OCI-LY1 (cell line): Measurements from ENCODE around the gene PAGE2.

Source experiments
- H2AFZ ChIP-seq: fragments of 200-600 bp; sonication (generic), shearing (Covaris generic); 2 replicates; pipeline ENCODE4 v1.6.0; 2014; ENCODE audit warnings: antibody characterized with exemption, mild to moderate bottlenecking, low read length
- H3F3A ChIP-seq: fragments of 200-600 bp; sonication (generic), shearing (Covaris generic); 2 replicates; pipeline ENCODE4 v1.6.0; 2014; ENCODE audit warnings: mild to moderate bottlenecking, antibody characterized with exemption, low read length, moderate library complexity; ENCODE audit not compliant: insufficient read depth
- H3K27ac ChIP-seq: fragments of 200-600 bp; sonication (generic); 2 replicates; pipeline ENCODE4 v1.5.1; 2014; ENCODE audit warnings: low read length, mixed run types, mild to moderate bottlenecking, low read depth; ENCODE audit not compliant: poor library complexity, severe bottlenecking
- H3K27me3 ChIP-seq: fragments of 200-600 bp; sonication (generic); 2 replicates; pipeline ENCODE4 v1.6.0; 2014; ENCODE audit warnings: antibody characterized with exemption, mild to moderate bottlenecking, low read length, moderate library complexity; ENCODE audit not compliant: insufficient read depth
- H3K36me3 ChIP-seq: fragments of 200-600 bp; sonication (generic); 2 replicates; pipeline ENCODE4 v1.6.1; 2014; ENCODE audit warnings: mild to moderate bottlenecking, antibody characterized with exemption, low read length, moderate library complexity, mixed read lengths; ENCODE audit not compliant: insufficient read depth
- H3K4me1 ChIP-seq: fragments of 200-600 bp; sonication (generic); 2 replicates; pipeline ENCODE4 v1.5.1; 2014; ENCODE audit warnings: mild to moderate bottlenecking, low read length, moderate library complexity; ENCODE audit not compliant: insufficient read depth, severe bottlenecking
- H3K4me2 ChIP-seq: fragments of 200-600 bp; sonication (generic), shearing (Covaris generic); 2 replicates; pipeline ENCODE4 v1.6.1; 2014; ENCODE audit warnings: low read length
- H3K4me3 ChIP-seq: fragments of 200-600 bp; sonication (generic); 2 replicates; pipeline ENCODE4 v1.5.1; 2014; ENCODE audit warnings: low read length, low read depth, mild to moderate bottlenecking, mixed read lengths; ENCODE audit not compliant: poor library complexity, severe bottlenecking
- H3K79me2 ChIP-seq: fragments of 200-600 bp; shearing (Covaris generic); 2 replicates; pipeline ENCODE4 v1.6.1; 2016; ENCODE audit warnings: mixed run types, low read length, mixed read lengths; ENCODE audit not compliant: insufficient read depth
- H3K9ac ChIP-seq: fragments of 200-600 bp; sonication (generic), shearing (Covaris generic); 2 replicates; pipeline ENCODE4 v1.6.1; 2014; ENCODE audit warnings: mild to moderate bottlenecking, low read length, mixed read lengths
- H3K9me2 ChIP-seq: fragments of 200-600 bp; sonication (generic), shearing (Covaris generic); 2 replicates; pipeline ENCODE4 v1.6.1; 2014; ENCODE audit warnings: low read depth, mild to moderate bottlenecking, low read length, mixed read lengths
- H3K9me3 ChIP-seq: fragments of 200-600 bp; shearing (Covaris generic); 2 replicates; pipeline ENCODE4 v1.6.1; 2014; ENCODE audit warnings: low read length, mixed read lengths
- H4K20me1 ChIP-seq: fragments of 200-600 bp; sonication (generic), shearing (Covaris generic); 2 replicates; pipeline ENCODE4 v1.6.0; 2016; ENCODE audit warnings: mild to moderate bottlenecking, low read length; ENCODE audit not compliant: insufficient read depth
- EZH2 ChIP-seq: fragments of 200-600 bp; sonication (generic), shearing (Covaris generic); IDR thresholded peaks from 2 replicates; pipeline ENCODE4 v1.8.0; 2017; ENCODE audit warnings: borderline replicate concordance, mixed run types, mild to moderate bottlenecking, antibody characterized with exemption, low read length, moderate library complexity, mixed read lengths
- TF ChIP-seq, protein P1 (sequence below): fragments of 200-600 bp; sonication (generic), shearing (Covaris generic); IDR thresholded peaks from 2 replicates; pipeline ENCODE4 v1.5.1; 2017; ENCODE audit warnings: mild to moderate bottlenecking, antibody characterized with exemption, low read length, moderate library complexity, mixed read lengths

Gene PAGE2

DNA sequence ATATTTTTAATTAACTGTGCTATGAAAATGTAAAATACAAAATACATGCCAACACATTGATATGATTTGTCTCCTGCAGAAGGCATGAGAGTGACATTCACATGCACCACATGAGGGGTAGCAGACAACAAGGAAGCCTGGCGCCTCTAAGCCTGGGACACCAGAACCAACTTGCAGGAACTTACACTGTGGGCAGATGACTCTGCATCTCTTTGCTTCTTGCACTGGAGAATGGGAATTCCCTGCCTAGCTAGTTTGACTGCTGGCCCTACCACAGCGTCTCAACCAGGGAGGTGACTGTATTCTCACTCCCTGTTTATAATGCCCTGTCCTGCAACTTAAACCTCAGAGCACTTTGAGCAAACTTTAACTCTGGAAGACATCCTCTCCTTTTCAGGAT is 40.5 kb downstream of the PAGE2 start:
- Histone ChIP-seq H3K27ac (no peak overlapping the region), H3K4me2 (no peak overlapping the region), H3K4me3 (no peak overlapping the region), H3K9ac (no peak overlapping the region), H3F3A (no peaks in the 10 kb centered on the region), H3K27me3 (no peaks in the 10 kb centered on the region), H3K79me2 (no peaks in the 10 kb centered on the region), H4K20me1 (no peaks in the 10 kb centered on the region), H3K9me2 (no peaks in the 10 kb centered on the region), H3K4me1 (no peaks in the 10 kb centered on the region), H3K36me3 (no peaks in the 10 kb centered on the region), H2AFZ (no peak overlapping the region), H3K9me3 (no peaks in the 10 kb centered on the region)
- TF ChIP-seq, protein P1, sequence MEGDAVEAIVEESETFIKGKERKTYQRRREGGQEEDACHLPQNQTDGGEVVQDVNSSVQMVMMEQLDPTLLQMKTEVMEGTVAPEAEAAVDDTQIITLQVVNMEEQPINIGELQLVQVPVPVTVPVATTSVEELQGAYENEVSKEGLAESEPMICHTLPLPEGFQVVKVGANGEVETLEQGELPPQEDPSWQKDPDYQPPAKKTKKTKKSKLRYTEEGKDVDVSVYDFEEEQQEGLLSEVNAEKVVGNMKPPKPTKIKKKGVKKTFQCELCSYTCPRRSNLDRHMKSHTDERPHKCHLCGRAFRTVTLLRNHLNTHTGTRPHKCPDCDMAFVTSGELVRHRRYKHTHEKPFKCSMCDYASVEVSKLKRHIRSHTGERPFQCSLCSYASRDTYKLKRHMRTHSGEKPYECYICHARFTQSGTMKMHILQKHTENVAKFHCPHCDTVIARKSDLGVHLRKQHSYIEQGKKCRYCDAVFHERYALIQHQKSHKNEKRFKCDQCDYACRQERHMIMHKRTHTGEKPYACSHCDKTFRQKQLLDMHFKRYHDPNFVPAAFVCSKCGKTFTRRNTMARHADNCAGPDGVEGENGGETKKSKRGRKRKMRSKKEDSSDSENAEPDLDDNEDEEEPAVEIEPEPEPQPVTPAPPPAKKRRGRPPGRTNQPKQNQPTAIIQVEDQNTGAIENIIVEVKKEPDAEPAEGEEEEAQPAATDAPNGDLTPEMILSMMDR = no peak
- no peak for TF ChIP-seq EZH2

DNA sequence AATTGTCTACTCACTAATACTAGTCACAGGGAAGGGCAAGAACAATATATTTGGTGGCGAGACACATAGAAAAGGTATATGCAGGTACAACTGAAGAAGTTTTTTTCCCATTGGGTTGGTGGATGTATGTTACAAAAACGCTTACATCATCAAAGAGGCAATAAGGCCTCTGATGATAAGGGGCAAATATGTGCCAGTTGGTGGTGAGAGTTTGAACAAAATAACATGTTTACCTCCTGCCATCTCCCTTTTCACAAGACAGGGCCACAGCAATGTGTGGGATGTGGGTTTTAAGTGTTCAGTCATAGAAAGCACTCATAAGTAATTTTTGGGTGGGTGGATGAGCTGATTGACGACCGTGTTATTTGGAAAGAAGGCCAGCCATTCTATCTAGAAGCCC is 41.7 kb downstream of the PAGE2 start:
- no peak overlapping the region for H2AFZ ChIP-seq
- H3F3A ChIP-seq = no peaks in the 10 kb centered on the region
- H3K9ac ChIP-seq = no peak overlapping the region
- no peak overlapping the region for H3K4me3 ChIP-seq
- H3K9me2 ChIP-seq = no peaks in the 10 kb centered on the region
- no peaks in the 10 kb centered on the region for H3K9me3 ChIP-seq
- no peaks in the 10 kb centered on the region for H4K20me1 ChIP-seq
- no peaks in the 10 kb centered on the region for H3K4me1 ChIP-seq
- no peaks in the 10 kb centered on the region for H3K79me2 ChIP-seq
- no peak overlapping the region for H3K27ac ChIP-seq
- TF ChIP-seq, protein P1 = no peak
- TF ChIP-seq EZH2 = no peak
- no peaks in the 10 kb centered on the region for H3K27me3 ChIP-seq
- H3K4me2 ChIP-seq = no peak overlapping the region
- no peaks in the 10 kb centered on the region for H3K36me3 ChIP-seq

DNA sequence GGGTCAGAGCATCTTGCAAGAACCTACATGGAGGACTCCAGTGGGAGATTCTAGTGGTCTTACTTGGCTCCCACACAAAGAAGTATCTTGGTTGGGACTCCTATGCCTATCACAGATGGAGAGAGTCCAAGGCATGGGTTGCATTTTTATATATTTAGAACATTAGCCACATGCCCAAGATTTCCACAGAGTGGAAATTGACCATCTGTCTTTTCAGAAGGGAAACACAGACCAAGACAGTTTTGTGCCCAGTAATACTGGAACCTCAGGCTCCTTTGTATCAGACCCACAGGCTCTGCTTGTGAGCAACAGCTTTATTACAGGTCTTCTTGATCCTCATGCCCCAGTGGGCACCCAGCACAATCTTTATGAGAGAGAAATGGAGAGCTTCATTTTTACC is 43.6 kb downstream of the PAGE2 start:
- H3K9me3 ChIP-seq = no peaks in the 10 kb centered on the region
- TF ChIP-seq, protein P1 = no peak
- TF ChIP-seq EZH2 = no peak
- no peak overlapping the region for H2AFZ ChIP-seq
- no peak overlapping the region for H3K4me2 ChIP-seq
- H3K4me3 ChIP-seq = no peak overlapping the region
- H3K79me2 ChIP-seq = no peaks in the 10 kb centered on the region
- no peaks in the 10 kb centered on the region for H3F3A ChIP-seq
- H3K36me3 ChIP-seq = no peaks in the 10 kb centered on the region
- H3K27ac ChIP-seq = no peak overlapping the region
- no peaks in the 10 kb centered on the region for H3K9me2 ChIP-seq
- no peak overlapping the region for H3K9ac ChIP-seq
- no peaks in the 10 kb centered on the region for H4K20me1 ChIP-seq
- H3K27me3 ChIP-seq = no peaks in the 10 kb centered on the region
- no peaks in the 10 kb centered on the region for H3K4me1 ChIP-seq
